HepG2 (cell line): ENCODE measurements around the gene TBCD. TPM values are rescaled to one million over a fixed set of nuclear protein-coding genes. Genes with fewer than 3 reads are reported as not detected.

Experiments used
- ARNT ChIP-seq: fragments of 450-650 bp; IDR thresholded peaks from 2 replicates; pipeline ENCODE4 v1.6.1; 2017
- BCL6 ChIP-seq: IDR thresholded peaks from 2 replicates; pipeline ENCODE4 v1.6.1; 2016; ENCODE audit warnings: missing genetic modification reagents, missing compliant biosample characterization
- E2F5 ChIP-seq: sonication (generic); formaldehyde crosslinking; conservative IDR thresholded peaks from 2 replicates; pipeline ENCODE4 v1.4.0; 2020; ENCODE audit warnings: missing genetic modification reagents
- NFIB ChIP-seq: sonication (generic); formaldehyde crosslinking; IDR thresholded peaks from 2 replicates; pipeline ENCODE4 v1.9.0; 2021; ENCODE audit warnings: missing genetic modification reagents, mild to moderate bottlenecking, borderline replicate concordance
- PAF1 ChIP-seq: IDR thresholded peaks from 2 replicates; pipeline ENCODE4 v1.6.1; 2016; ENCODE audit warnings: missing genetic modification reagents, missing compliant biosample characterization
- PBX2 ChIP-seq: IDR thresholded peaks from 2 replicates; pipeline ENCODE4 v1.6.1; 2016; ENCODE audit warnings: control low read depth
- PTBP1 ChIP-seq: fragments of 200-400 bp; formaldehyde crosslinking; IDR thresholded peaks from 2 replicates; pipeline ENCODE4 v1.6.1; 2018; ENCODE audit warnings: low read length, low read depth; ENCODE audit not compliant: poor library complexity, severe bottlenecking
- RAD21 ChIP-seq: fragments of 450-650 bp; formaldehyde crosslinking; IDR thresholded peaks from 2 replicates; pipeline ENCODE4 v1.5.0; 2020; ENCODE audit warnings: mild to moderate bottlenecking
- SKIL ChIP-seq: sonication (generic); formaldehyde crosslinking; IDR thresholded peaks from 2 replicates; pipeline ENCODE4 v1.8.0; 2022; ENCODE audit warnings: missing genetic modification reagents, mild to moderate bottlenecking, moderate library complexity, borderline replicate concordance
- STAT5B ChIP-seq: sonication (generic); formaldehyde crosslinking; IDR thresholded peaks from 2 replicates; pipeline ENCODE4 v1.4.0; 2020; ENCODE audit warnings: missing genetic modification reagents
- TP53 ChIP-seq: sonication (generic); formaldehyde crosslinking; conservative IDR thresholded peaks from 2 replicates; pipeline ENCODE4 v1.4.0; 2020; ENCODE audit warnings: missing genetic modification reagents
- ZFP62 ChIP-seq: sonication (generic); formaldehyde crosslinking; IDR thresholded peaks from 2 replicates; pipeline ENCODE4 v1.4.0; 2020; ENCODE audit warnings: missing genetic modification reagents
- ZNF230 ChIP-seq: sonication (generic); formaldehyde crosslinking; IDR thresholded peaks from 2 replicates; pipeline ENCODE4 v1.4.0; 2020; ENCODE audit warnings: mild to moderate bottlenecking, missing genetic modification reagents
- ZNF337 ChIP-seq: sonication (generic); formaldehyde crosslinking; IDR thresholded peaks from 2 replicates; pipeline ENCODE4 v1.5.1; 2020; ENCODE audit warnings: missing genetic modification reagents, low read depth, mild to moderate bottlenecking, borderline replicate concordance
- ZNF569 ChIP-seq: sonication (generic); formaldehyde crosslinking; IDR thresholded peaks from 2 replicates; pipeline ENCODE4 v1.5.0; 2020; ENCODE audit warnings: mild to moderate bottlenecking, missing genetic modification reagents, moderate library complexity, borderline replicate concordance
- ZNF577 ChIP-seq: sonication (generic); formaldehyde crosslinking; IDR thresholded peaks from 2 replicates; pipeline ENCODE4 v1.4.0; 2020; ENCODE audit warnings: mild to moderate bottlenecking, low read depth, missing genetic modification reagents, borderline replicate concordance
- ZNF639 ChIP-seq: conservative IDR thresholded peaks from 2 replicates; pipeline ENCODE4 v1.6.1; 2018; ENCODE audit warnings: missing genetic modification reagents
- ZNF879 ChIP-seq: sonication (generic); formaldehyde crosslinking; IDR thresholded peaks from 2 replicates; pipeline ENCODE4 v1.8.1; 2023; ENCODE audit warnings: missing genetic modification reagents
- polyA plus RNA-seq, 8 experiments: library from polyadenylated mRNA; depleted of rRNA in 3 of 8; stranded (reverse) in 7 of 8; unstranded in 1 of 8; fragments of >200 nt; fragmentation: Illumina TruSeq in 4 of 8; extraction: Trizol in 4 of 8; gene quantifications; 2 replicates each; pipeline versions ENCODE4 v1.2.1 to v1.2.3, GENCODE V29; 2011 to 2016; ENCODE audit warnings: low read depth in 4 of 8, missing spikeins in 1 of 8, mixed read lengths in 1 of 8; ENCODE audit not compliant: insufficient read depth in 1 of 8
- total RNA-seq, 5 experiments: library from RNA; depleted of rRNA; stranded (reverse); fragments of >200 nt; fragmentation: Illumina TruSeq; extraction: Trizol; gene quantifications; 2 replicates each; pipeline ENCODE4 v1.2.3, GENCODE V29; 2016; ENCODE audit warnings: low read depth in 1 of 5

The TBCD gene
- total and polyA plus RNA-seq, 2 of the 13 experiments (the other 11 are each of a cell fraction or from before 2014, with no cell fraction given) = 33.9 to 54.8 TPM

GRCh38 chr17:82740906-82741759, 10.7 kb upstream of the TBCD start (continued):
- TF ChIP-seq PTBP1 (no peak), ZNF569 (CRISPR knock-in tag) (peak; percentile 55; the same call in 1 of the 2 replicates), TP53 (CRISPR knock-in tag) (peak; percentile 97), ZNF337 (CRISPR knock-in tag) (peak; percentile 60; the same call in 1 of the 2 replicates), E2F5 (CRISPR knock-in tag) (no peak), ZNF577 (CRISPR knock-in tag) (no peak), STAT5B (CRISPR knock-in tag) (no peak), NFIB (CRISPR knock-in tag) (no peak), PBX2 (CRISPR knock-in tag) (no peak), BCL6 (CRISPR knock-in tag) (peak; percentile 84), ARNT (no peak), RAD21 (CRISPR knock-in tag) (peak; percentile 59; the same call in 1 of the 2 replicates), ZNF639 (no peak; the same call in 1 of the 2 replicates), ZNF230 (CRISPR knock-in tag) (no peak), SKIL (peak; percentile 91), ZNF879 (CRISPR knock-in tag) (no peak), PAF1 (CRISPR knock-in tag) (no peak), ZFP62 (no peak)
